ENCODE results near the gene DOCK6.

Gene DOCK6

DNA sequence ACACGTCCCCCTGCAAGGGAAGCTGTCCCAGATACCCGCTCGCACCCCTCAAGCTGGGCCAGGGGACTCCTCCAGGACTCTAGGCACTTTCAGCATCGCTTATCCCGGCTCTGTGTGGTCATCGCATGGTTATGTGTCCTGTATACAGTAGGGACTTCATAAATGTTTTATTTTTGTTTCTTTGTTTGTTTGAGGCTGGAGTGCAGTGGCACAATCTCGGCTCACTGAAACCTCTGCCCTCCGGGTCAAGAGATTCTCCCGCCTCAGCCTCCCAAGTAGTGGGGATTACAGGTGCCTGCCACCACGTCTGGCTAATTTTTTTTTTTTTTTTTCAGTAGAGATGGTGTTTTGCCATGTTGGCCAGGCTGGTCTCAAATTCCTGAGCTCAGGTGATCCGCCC lies 15.4 kb downstream of the DOCK6 start:
- DNase-seq, result no peak

DNA sequence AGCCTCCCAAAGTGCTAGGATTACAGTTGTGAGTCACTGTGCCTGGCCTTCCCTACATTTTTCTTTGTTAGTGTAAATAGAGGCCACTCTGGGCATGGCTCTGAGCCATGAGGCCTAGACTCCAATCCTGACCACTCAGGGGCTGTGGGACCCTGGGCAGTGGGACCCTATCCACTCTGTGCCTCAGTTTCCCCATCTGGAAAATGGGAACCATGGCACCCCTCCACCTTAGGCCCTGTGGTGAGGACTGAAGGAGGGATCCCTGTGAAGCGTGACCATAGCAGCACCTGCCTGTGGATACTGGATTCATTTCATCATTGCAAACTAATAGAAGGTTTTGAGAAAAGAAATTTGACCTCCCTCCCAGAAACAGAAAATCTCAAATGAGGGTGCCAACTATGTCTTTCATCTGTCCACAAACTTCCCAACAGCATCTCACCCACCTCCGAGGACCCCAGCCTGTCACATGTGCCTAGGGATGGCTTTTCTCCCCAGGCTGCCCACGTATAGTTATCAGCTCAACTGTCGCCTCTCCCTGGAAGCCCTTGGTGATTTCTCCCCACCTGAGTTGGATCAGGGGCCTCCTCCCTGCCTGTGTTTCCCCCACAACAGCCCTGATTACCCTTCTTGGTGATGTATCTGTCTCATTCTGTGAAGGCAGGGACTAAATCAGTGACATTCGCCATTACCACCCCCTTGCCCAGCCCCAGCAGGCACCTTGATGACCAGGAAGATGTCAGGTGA lies 17.3 kb downstream of the DOCK6 start:
- no peak for DNase-seq

DNA sequence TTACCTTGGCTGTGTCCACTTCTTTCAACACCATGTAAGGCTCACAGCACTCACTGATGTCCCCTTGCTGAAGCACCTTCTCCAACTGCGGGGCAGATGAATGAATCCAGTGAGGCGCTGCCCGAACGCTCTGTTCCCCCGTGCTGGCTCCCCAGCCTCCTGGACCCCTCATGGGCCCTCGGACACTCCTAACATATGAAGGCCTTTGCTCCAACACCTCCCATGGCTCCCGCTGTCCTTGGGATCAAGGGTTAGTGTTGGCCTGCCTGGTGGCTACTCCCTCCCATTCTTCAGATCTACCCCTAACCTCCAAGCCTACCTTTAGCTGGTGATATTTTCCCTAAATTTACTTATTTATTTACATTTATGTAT lies 18.5 kb downstream of the DOCK6 start:
- DNase-seq, result no peak

DNA sequence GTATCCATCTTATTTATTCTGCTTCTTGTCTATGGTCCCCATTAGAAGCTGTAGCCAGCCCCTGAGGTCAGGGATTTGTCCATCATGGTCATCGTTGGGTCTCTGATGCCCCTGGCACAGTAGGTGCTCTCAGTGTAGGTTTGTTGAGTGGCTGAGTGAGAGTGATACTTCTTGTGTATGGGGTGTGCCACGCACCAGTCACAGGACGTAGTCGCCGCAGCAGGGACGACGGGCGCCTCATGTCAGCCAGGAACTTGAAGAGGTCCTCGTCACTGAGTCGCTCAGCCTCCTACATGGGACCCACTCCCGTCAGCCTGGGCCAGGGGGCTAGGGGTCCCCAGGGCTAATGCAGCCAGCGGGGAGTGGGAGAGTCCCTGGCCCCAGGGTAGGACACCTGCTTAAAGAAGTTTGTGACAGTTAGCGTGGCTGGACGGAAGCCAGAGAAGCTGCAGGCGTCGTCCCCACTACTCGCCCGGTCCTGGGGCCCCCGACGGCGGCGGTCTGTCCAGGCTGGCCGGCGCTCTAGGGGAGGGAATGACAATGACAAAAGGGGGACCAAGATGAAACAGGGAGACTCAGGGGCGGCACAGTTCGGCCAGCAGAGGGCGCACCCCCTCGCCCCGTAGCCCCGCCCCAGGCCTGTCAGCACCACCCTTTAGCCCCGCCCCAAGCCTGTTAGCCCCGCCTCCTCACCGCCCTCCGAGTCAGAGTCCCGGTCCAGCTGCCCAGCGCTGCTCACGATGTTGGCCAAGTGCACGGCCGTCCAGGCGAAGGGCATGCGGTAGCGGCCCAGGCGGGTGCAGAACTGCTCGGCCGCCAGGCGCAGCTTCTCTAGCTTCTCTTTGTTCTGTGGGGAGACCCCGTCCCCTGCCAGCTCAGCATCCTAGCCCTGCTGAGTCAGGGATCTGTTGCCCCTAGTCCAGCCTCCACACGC lies 19.2 kb downstream of the DOCK6 start:
- peak; percentile 95 to 96 for DNase-seq

DNA sequence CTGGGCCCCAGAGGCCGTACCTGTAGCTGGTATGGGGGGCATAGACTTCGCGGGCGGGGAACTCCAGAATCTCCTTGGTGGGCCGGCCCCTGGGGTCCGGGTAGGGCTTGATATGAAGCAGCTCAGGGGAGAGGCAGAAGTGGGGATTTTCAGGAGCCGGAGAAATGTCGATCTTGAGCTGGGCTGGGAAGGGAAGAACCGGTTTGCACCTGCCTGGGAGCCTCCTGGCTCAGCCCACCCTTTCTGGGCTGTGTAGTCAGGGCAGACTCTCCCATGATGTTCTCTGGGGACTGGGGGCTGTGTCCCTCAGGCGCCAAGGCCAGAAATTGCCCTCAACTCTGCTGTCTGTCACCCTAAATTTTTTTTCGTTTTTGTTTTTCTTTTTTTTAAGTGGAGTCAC lies 20.3 kb downstream of the DOCK6 start:
- no peak for DNase-seq

DNA sequence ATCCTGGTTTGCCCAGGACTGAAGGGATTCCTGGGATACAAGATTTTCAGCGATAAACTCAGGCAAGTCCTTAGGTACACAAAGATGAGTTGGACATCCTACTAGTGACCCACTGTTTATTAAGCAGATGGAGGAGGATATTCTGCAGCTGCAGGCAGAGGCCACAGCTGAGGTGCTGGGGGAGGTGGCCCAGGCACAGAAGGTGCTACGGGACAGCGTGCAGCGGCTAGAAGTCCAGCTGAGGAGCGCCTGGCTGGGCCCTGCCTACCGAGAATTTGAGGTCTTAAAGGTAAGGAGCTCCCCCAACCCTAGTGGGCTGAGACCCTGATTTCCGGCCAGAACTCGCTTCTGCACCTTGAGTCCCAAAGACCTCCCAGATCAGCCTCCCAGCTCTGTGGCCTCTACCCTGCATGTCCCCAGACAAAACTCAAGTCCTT lies 22.3 kb downstream of the DOCK6 start:
- no peak for DNase-seq

DNA sequence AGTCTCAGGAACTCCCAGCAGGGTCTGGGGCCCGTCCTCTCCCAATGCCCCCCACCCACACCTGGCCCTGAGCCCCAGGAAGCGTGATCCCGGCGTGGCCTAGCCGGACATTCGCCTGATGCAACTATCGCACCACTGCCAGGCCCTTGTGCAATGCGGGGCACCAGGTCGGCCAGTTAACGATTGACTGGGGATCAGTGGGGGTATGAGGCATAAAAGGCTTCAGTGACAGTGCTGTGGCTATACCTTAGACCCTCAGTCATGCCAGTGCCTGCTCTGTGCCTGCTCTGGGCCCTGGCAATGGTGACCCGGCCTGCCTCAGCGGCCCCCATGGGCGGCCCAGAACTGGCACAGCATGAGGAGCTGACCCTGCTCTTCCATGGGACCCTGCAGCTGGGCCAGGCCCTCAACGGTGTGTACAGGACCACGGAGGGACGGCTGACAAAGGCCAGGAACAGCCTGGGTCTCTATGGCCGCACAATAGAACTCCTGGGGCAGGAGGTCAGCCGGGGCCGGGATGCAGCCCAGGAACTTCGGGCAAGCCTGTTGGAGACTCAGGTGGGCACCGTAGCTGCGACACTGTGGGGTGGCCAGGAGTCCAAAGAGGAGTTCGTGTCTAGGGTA lies 22.8 kb downstream of the DOCK6 start, which contains the start of gene ANGPTL8:
ANGPTL8 (plus strand) TSS at position 243 of the 624 bp plus-strand sequence; CDS start at position 262, 19 bp downstream.
- DNase-seq, result no peak

DNA sequence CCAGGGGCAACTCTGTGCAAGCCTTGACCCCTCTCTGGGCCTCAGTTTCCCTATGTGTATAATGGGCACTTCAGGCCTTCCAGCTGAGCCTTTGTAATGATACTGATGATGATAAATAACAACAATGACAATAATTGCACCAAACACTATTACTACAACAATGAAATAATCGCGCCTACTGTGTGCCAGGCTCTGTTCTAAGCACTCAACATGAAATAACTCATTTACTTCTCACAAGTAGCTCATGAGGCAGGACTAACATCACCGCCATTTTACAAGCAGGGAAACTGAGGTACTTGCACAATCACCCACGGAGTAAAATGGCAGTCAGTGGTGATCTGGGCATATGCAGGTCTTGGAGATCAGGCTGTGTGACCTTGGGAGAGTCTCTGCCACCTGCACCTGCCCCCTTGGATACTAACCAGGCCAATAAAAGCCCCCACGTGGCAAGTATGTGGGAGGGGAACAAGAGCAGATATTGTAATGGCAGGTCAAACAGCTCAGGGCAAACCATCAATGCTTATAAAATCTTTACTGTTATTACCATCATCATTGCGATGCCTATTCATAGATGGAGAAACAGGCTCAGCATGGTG lies 23.4 kb downstream of the DOCK6 start:
- DNase-seq, result no peak

DNA sequence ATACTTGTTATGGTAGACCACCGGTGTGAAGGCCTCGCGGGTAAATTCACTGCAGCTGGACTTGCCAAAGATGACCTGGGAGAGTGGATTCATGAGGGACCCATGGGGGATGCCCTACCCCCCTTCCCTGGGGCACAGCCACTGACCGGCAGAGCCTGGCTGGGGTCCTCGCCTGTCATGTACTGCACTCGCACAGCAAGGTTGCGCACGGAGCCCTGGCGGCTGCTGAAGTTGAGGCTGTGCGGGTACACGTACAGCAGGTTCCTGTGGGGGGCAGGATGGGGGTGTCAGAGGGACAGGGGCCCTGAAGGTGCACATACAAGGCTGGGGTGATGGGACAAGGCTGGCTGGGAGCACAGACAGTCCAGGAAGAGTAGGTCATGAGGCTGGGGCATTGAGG lies 24.3 kb downstream of the DOCK6 start:
- no peak for DNase-seq

DNA sequence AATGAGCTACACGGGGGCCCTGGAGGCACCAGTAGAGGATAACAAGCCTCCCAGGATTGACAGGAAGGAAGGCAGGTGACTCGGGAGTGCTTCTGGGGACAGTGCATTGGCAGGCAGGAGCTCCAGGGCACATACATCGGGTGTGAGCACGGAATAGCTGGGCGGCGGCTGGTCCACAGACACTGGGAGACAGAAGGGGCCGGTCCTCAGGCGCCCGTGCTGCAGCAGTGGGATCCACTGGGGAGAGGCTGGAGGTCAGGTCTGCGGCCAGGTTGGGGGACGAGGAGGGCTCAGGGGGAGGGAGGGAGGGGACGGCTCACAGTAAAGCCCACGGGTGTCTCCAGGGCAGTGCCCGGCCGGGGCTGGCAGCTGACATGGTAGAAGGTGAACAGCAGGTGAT lies 25.0 kb downstream of the DOCK6 start:
- no peak for DNase-seq

DNA sequence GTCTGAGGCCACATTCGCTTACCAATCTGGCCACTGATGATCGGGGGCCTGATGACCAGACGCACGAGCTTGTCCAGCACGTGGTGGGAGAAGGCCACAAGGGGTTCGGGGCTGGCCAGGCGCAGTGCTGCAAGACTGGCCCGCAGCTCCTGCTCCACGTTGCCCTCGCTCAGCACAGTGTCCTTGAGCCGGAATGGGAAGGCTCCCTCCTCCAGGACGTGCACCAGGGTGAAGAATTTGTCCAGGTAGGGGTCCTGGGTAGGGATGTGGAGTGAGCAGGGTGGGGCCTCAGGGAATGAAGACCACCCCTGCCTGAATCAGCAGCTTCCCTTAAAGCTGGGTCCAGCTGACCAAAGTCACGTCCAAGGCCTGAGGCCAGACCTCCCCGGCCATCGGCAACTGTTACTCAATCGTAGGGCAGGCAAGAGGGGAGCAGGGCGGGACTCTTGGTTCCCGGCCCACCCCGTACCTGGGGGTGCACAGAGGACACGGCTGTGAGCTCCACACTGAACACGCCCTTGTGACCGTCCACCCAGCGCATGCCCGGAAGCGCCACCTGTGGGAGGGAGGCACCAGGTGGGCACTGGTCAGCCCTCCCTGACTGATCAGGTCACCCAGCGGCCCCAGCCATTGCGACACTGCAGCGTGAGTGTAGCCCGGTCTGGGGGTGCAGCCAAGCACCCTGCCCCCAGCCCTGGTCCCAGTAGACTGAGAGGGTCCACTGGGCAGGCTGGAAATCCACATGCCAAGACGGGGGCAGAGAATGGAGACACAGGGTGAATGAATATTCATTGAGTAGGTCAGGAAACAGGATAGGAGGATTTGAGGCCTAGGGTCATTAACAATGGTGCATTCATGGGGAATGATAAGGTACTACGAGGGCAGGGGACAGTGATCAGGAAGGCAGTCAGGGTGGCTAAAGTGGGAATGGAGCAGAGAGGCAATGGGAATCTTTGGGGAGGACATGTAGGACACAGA lies 25.7 kb downstream of the DOCK6 start:
- no peak for DNase-seq

DNA sequence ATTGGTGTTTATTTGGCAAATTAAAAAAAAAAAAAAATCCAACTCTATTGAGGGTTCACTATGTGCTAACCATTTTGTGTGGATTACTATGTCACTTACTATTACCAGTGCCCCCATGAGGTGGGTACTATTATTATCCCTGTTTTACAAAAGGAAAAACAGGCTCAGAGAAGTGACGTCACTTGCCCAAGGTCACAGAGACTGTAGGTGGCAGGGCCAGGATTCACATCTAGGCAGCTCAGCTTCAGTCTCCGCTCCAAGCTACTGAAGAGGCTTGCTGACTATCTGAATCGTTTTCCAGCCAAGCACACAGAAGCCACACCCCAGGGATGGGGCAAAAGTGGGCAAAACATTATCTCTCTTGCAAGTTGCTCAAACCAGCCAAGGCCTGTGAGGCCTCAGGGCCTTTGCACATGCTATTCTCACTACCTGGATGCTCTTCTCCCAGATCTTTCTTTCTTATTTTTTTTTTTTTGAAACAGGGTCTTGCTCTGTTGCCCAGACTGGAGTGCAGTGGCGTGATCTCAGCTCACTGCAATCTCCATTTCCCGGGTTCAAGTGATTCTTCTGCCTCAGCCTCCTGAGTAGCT lies 27.7 kb downstream of the DOCK6 start:
- DNase-seq, result no peak

DNA sequence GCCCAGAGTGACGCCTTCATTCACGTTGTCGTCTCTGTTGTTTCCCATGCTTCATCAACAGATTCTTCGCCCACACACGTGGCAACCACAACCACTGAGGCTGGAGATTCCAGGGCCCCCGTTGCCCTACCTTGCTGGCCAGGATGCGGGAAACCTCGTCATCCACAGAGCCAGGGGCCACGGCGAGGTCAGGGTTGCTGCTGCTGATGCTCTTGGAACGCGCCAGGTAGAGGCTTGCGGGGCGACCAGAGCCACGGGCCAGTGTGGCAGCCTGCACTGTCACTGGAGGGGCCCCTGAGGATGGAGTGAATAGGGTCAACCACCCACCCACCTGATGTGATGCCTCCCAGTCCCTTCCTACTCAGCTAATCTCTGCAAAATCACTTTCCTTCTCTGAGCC lies 29.3 kb downstream of the DOCK6 start:
- no peak for DNase-seq

DNA sequence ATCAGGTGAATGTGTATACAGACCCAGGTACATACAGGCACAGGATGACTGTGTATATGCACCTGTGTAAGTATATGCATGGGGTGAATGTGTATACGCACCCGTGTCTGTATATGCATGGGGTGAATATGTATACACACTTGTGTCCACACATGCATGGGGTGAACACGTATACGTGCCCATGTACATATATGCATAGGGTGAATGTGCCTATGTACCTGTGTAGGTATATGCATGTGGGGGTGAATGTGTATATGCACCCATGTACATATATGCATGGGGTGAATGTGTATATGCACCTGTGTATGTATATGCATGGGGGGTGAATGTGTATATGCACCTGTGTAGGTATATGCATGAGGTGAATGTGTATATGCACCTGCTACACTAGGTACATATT lies 29.8 kb downstream of the DOCK6 start:
- no peak for DNase-seq

DNA sequence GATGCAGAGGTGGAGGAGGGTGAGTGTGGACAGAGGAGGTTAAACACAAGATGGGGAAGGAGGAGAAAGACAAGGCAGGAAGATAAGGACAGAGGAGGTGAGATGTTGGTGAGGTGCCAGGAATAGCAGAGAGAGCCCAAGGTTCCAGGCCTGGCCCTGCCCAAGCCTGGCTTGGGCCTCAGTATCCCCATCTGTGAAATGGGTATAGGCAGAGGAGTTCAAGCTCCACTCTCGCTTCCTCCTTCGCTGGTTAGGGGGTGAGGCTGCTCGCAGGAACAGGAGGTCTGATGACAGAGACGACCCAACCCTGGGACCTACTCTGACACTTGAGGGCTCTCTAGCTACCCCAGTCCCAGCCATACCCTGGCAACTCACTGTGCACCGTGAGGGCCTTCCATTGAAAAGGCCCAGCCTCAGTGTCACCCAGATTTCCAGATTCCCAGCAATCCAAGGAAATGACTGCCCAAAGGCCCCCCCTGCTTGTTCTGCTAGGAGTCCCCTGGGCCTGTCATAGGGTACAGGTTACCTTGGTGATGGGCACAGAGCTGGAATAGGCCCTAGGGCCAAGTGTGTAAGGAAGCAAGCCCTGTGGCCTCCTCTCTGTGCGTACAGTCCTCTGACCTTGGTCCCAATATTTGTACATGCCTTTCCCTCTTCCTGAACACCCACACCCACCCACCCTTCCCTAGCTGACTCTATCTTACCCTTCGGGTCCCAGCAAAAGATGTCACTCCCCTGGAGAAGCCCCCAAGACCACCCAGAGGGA lies 31.5 kb downstream of the DOCK6 start:
- DNase-seq, result no peak

DNA sequence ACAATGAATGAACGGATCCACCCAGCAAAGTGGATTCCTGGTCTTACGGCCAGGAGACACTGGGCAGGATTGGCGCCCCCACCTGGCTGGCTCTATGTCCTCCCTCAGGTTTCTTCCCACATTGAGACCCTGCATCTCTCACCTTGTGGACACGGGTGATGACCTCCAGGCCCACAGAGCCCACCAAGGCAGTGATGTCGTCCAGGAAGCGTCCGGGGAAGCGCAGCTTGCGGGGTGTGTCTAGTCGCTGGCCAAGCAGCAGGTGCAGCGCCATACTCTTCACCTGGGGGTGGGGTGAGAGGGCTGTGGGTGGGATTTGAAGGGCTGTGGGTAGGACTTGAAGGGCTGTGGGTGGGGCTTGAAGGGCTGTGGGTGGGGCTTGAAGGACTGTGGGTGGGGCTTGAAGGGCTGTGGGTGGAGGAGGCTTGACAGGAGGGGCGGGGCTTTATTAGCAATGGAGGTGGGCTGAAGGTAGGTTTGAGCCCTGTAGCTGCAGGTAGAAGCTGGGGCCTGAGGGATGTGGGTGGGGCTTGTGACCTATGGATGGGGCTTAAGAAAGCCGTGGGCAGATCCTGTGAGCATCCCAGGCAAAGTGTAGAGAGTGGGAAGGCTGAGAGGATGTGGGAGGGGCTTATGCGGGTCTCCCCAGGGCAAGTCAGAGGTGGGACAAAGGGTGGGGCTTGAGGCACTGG lies 35.0 kb downstream of the DOCK6 start:
- DNase-seq, result peak in 1 of 2 experiments; percentile 15

DNA sequence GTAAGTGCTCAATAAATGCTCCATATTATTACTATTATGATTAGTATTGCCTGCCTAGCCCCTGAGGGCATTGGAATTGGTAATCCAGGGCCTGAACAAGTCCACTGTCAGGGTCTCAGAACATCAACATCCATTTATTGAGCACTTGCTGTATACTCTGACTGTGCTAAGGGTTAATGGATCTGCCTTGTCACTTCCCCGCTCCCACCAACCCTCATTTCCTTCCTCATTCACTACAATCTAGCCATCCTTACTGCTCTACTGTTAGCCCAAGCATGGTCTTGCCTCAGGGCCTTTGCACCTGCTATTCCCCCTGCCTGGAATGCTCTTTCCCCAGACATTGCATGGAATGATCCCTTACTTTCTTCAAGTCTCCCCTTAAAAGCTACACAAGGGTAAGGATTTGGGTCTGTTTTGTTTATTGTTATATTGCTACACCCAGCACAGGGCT lies 35.6 kb downstream of the DOCK6 start:
- DNase-seq, result no peak

DNA sequence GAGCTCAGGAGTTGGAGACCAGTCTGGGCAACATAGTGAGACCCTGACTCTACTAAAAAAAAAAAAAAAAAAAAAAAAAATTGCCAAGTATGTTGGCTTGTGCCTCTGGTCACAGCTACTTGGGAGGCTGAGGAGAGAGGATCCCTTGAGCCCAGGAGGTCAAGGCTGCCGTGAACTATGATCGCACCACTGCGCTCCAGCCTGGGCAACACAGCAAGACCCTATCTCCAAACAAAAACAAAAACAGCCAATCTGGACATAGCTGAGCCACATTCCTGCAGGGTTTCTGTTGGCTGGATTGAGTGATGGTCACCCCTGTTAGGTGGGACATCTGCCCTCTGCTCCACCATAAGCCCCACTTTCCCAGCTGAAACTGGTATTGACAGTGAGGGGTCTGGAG lies 36.5 kb downstream of the DOCK6 start:
- DNase-seq, result no peak

DNA sequence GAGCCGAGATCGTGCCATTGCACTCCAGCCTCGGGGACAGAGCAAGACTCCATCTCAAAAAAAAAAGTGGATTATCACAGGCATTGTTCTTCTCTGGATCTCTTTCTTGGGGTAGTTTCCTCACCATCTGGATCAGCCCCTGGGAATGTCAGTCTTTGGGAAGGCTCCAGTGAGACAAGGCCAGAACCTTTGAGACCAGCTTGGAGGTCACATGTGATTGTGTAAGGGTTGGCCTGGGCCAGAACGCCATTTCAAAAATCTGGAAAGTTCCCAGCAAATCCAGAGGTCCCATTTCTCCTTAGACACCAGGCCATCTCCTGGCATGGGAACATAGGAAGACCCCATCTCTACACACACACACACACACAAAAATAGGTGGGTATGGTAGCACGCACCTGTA lies 37.2 kb downstream of the DOCK6 start:
- DNase-seq, result no peak

DNA sequence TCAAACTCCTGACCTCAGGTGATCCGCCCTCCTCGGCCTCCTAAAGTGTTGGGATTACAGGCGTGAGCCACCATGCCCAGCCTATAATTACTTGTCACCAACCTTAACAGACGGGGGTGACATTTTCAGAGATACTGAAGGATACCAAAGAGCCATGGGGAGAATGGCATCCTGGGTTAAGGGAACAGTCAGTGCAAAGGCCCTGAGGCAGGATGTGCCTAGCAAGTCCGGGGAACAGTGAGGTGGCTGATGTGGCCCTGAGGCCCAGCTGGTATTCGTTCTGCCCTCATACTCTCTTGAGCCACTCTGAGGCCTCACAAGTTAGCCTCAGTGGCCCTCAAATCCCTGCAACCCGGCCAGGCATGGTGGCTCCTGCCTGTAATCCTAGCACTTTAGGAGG lies 37.9 kb downstream of the DOCK6 start:
- DNase-seq, result no peak

All from activated CD4-positive, alpha-beta T cell treated with anti-CD3 and anti-CD28 coated beads, Interleukin-2, amount 50 U/mL, for 48 hours (primary cell).